ENCODE results near the gene REC8.

REC8 gene

DNA sequence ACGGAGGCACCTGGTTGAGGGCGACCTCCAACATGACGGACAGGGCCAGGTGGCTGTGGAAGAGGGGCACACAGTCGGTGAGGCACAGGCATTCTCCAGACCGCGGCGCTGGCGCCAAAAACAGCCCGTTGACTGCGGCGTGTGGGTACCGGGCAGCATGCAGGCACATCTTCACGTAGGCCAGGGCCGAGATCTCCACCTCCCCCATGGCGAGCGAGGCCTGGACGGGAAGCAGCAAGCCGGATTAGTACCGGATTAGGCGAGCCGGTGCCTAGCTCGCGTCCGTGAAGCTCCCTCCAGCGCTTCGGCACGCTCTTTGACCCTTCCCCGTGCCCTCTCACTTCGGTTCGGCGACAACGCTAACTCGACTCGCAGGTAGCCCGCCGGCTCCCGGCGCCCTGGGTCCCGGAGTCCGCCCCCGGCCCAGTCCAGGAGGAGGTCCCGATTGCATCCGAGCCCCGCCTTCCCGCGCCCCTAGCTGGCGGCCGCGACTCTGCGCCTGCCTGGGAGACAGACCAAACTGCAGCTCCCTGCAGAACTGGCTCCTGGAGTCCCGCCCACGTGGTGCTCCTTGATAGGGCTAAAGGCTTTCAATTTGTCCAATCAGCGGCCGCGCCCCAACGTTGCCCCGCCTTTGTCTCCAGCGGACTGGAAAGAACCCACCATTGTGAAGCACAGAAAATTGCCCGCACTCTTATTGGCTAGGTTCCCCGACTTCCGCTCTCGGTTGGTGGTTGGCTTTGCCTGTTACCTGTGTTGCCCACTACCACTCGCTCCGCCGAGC lies 30.6 kb upstream of the REC8 start, which contains the start of gene EMC9:
Gene EMC9 (minus strand): TSS at position 495 of the 784 bp plus-strand sequence. CDS start 287 bp downstream, at position 208.
- TF ChIP-seq CSRNP3 (CRISPR knock-in tag; IDR thresholded peaks at IDR 0.05): 0 out of 2 replicates have a peak, but pooled peaks have one; percentile 31
- TF ChIP-seq TCF4 (CRISPR knock-in tag; IDR thresholded peaks at IDR 0.05; ENCODE audit: borderline replicate concordance): no peak

GRCh38 chr14:24143511-24143910 lies 28.4 kb upstream of the REC8 start:
- ATAC-seq: no peak
- no peak for TF ChIP-seq ISL1 (CRISPR knock-in tag; IDR thresholded peaks at IDR 0.05)
- no peak for TF ChIP-seq CSDC2 (CRISPR knock-in tag; IDR thresholded peaks at IDR 0.05)
- no peak for TF ChIP-seq BACH2 (CRISPR knock-in tag; IDR thresholded peaks at IDR 0.05; ENCODE audit: borderline replicate concordance)

More for the DNA sequence above, 30.6 kb upstream of the REC8 start, which contains the start of gene EMC9:
- peak; percentile 93 for ATAC-seq

GRCh38 chr14:24144451-24144850 lies 27.4 kb upstream of the REC8 start:
- TF ChIP-seq OSR1 (CRISPR knock-in tag; IDR thresholded peaks at IDR 0.05): no peak
- no peak for TF ChIP-seq SNAI2 (CRISPR knock-in tag; IDR thresholded peaks at IDR 0.05)
- no peak for ATAC-seq

DNA sequence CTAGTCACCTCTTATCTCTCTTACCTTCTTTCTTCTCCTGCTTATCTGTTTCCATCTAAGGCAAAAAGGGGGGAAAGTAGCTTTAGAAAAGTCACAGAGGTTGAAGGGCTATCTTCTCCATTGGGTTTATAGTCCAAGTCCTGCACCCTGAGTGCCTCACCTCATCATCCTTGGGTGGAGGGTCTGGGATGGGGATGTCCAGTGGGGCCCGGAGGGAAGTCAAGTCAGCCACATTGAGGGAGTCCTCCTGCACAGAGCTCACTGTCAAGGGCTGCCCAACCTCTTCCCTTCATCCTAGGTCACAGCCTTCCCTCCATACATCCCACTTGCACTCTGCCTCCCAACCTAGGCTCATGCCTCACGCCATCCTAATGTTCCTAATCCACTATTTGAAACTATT lies 26.7 kb upstream of the REC8 start:
- ATAC-seq: no peak
- TF ChIP-seq POU6F1 (CRISPR knock-in tag; IDR thresholded peaks at IDR 0.05; ENCODE audit: borderline replicate concordance, low read depth): no peak
- TF ChIP-seq PPARA (CRISPR knock-in tag; IDR thresholded peaks at IDR 0.05; ENCODE audit: borderline replicate concordance): no peak
- no peak for TF ChIP-seq ZC3H10 (CRISPR knock-in tag; IDR thresholded peaks at IDR 0.05)
- TF ChIP-seq GLIS3 (CRISPR knock-in tag; IDR thresholded peaks at IDR 0.05): no peak
- no peak for TF ChIP-seq TOX (CRISPR knock-in tag; IDR thresholded peaks at IDR 0.05; ENCODE audit: borderline replicate concordance)
- no peak for TF ChIP-seq ESRRG (CRISPR knock-in tag; IDR thresholded peaks at IDR 0.05)
- no peak for TF ChIP-seq ZNF8 (CRISPR knock-in tag; IDR thresholded peaks at IDR 0.05)
- no peak for TF ChIP-seq CSRNP3 (CRISPR knock-in tag; IDR thresholded peaks at IDR 0.05)
- TF ChIP-seq ZNF70 (CRISPR knock-in tag; IDR thresholded peaks at IDR 0.05): no peak

- no peak; the same call in 2 of the 3 replicates for ATAC-seq
- no peak for TF ChIP-seq ESRRG (CRISPR knock-in tag; IDR thresholded peaks at IDR 0.05)
- no peak for TF ChIP-seq GLIS3 (CRISPR knock-in tag; IDR thresholded peaks at IDR 0.05)
- TF ChIP-seq POU6F1 (CRISPR knock-in tag; IDR thresholded peaks at IDR 0.05; ENCODE audit: borderline replicate concordance, low read depth): no peak
- TF ChIP-seq ZC3H10 (CRISPR knock-in tag; IDR thresholded peaks at IDR 0.05): no peak
- no peak for TF ChIP-seq PATZ1 (CRISPR knock-in tag; IDR thresholded peaks at IDR 0.05; ENCODE audit: borderline replicate concordance)
- no peak for TF ChIP-seq CSDC2 (CRISPR knock-in tag; IDR thresholded peaks at IDR 0.05)
- no peak for TF ChIP-seq TOX (CRISPR knock-in tag; IDR thresholded peaks at IDR 0.05; ENCODE audit: borderline replicate concordance)
- TF ChIP-seq ISL1 (CRISPR knock-in tag; IDR thresholded peaks at IDR 0.05): no peak
Measured at GRCh38 chr14:24145690-24146452, 26.0 kb upstream of the REC8 start.
